COLO829 (cell line): Measurements from ENCODE around the gene NAV1.
A peak's percentile ranks its signal among the peaks of the same experiment; 100 is the strongest.
"Not testable (repeated sequence)": the region's sequence is repeated elsewhere in the genome, so short reads cannot be mapped to it uniquely, and the experiment has no call there.

Experiments
- DNase-seq: peaks from one replicate; pipeline ENCODE4 v3.0.0; 2012; ENCODE audit warnings: low spot score

The NAV1 gene

GRCh38 chr1:201544710-201545109, 5.8 kb downstream of the NAV1 start:
- DNase-seq: no peak

- no peak for DNase-seq
Observed at GRCh38 chr1:201545851-201546492, 7.0 kb downstream of the NAV1 start.

GRCh38 chr1:201549522-201549921, 10.6 kb downstream of the NAV1 start:
- not testable (repeated sequence) for DNase-seq

- no peak for DNase-seq
Observed at GRCh38 chr1:201551096-201551495, 12.2 kb downstream of the NAV1 start.

- DNase-seq: peak; percentile 77
Observed at GRCh38 chr1:201551877-201552731, 13.2 kb downstream of the NAV1 start.

GRCh38 chr1:201552941-201553351, 14.0 kb downstream of the NAV1 start:
- DNase-seq: no peak

- no peak for DNase-seq
Observed at GRCh38 chr1:201553496-201554189, 14.7 kb downstream of the NAV1 start.

GRCh38 chr1:201554190-201554600, 15.3 kb downstream of the NAV1 start:
- DNase-seq: no peak

- DNase-seq: no peak
Observed at GRCh38 chr1:201554789-201555592, 16.1 kb downstream of the NAV1 start.

- no peak for DNase-seq
Observed at GRCh38 chr1:201555593-201555945, 16.6 kb downstream of the NAV1 start.

GRCh38 chr1:201556841-201557571, 18.1 kb downstream of the NAV1 start:
- no peak for DNase-seq

- DNase-seq: peak; percentile 71
Observed at GRCh38 chr1:201557572-201557958, 18.6 kb downstream of the NAV1 start.

- DNase-seq: peak; percentile 92
Observed at GRCh38 chr1:201559679-201560162, 20.8 kb downstream of the NAV1 start.

GRCh38 chr1:201560328-201561194, 21.6 kb downstream of the NAV1 start:
- no peak for DNase-seq

- DNase-seq: no peak
Observed at GRCh38 chr1:201561195-201561564, 22.3 kb downstream of the NAV1 start.

- DNase-seq: no peak
Observed at GRCh38 chr1:201561601-201562000, 22.7 kb downstream of the NAV1 start.

GRCh38 chr1:201562257-201562656, 23.3 kb downstream of the NAV1 start:
- no peak for DNase-seq

GRCh38 chr1:201562659-201563405, 23.9 kb downstream of the NAV1 start:
- DNase-seq: no peak

- DNase-seq: no peak
Observed at GRCh38 chr1:201563406-201563780, 24.5 kb downstream of the NAV1 start.

- no peak for DNase-seq
Observed at GRCh38 chr1:201563941-201564340, 25.0 kb downstream of the NAV1 start.
